ENCODE measurements around the gene SLF2.

DNA sequence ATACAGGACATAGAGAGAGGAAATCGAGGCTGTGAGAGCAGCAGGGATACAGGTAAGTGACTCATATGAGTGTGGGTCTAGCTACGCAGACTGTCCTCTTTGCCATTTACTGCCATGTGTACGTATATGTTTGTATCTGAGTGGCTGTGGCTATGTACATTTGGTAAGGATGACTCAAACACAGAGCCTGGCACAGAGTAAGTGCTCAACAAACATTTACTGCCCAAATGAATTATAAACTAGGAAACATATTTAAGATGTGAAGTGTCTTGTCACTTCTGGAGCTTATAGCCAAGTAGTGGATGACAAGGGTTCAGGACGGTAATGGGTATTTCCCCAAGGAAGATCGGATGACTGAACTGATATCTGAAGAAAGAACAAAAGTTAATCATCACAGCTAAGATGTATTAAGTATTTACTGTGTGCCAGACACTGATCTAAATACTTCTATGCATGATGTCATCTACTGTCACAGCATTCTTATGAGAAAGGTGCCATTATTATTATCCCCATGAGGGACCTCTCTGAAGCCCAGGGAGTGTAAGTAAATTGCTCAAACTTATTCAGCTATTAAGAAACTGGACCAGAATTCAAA is 68.5 kb downstream of the SLF2 start:
- TF ChIP-seq ARID4B (CRISPR knock-in tag; IDR thresholded peaks at IDR 0.05; ENCODE audit: borderline replicate concordance) (no peak), CTCF (IDR thresholded peaks at IDR 0.05) (no peak), ZNF138 (CRISPR knock-in tag; conservative IDR thresholded peaks at IDR 0.05) (no peak), NFYB (CRISPR knock-in tag; conservative IDR thresholded peaks at IDR 0.05; ENCODE audit: low read depth) (no peak), ATF6 (CRISPR knock-in tag; IDR thresholded peaks at IDR 0.05) (no peak), GRHL2 (CRISPR knock-in tag; IDR thresholded peaks at IDR 0.05; ENCODE audit: insufficient replicate concordance, severe bottlenecking) (no peak), ZBTB21 (CRISPR knock-in tag; IDR thresholded peaks at IDR 0.05; ENCODE audit: borderline replicate concordance) (no peak), ETV6 (CRISPR knock-in tag; IDR thresholded peaks at IDR 0.05) (no peak), ATF1 (CRISPR knock-in tag; IDR thresholded peaks at IDR 0.05) (no peak)
- TF ChIP-seq, protein P1, sequence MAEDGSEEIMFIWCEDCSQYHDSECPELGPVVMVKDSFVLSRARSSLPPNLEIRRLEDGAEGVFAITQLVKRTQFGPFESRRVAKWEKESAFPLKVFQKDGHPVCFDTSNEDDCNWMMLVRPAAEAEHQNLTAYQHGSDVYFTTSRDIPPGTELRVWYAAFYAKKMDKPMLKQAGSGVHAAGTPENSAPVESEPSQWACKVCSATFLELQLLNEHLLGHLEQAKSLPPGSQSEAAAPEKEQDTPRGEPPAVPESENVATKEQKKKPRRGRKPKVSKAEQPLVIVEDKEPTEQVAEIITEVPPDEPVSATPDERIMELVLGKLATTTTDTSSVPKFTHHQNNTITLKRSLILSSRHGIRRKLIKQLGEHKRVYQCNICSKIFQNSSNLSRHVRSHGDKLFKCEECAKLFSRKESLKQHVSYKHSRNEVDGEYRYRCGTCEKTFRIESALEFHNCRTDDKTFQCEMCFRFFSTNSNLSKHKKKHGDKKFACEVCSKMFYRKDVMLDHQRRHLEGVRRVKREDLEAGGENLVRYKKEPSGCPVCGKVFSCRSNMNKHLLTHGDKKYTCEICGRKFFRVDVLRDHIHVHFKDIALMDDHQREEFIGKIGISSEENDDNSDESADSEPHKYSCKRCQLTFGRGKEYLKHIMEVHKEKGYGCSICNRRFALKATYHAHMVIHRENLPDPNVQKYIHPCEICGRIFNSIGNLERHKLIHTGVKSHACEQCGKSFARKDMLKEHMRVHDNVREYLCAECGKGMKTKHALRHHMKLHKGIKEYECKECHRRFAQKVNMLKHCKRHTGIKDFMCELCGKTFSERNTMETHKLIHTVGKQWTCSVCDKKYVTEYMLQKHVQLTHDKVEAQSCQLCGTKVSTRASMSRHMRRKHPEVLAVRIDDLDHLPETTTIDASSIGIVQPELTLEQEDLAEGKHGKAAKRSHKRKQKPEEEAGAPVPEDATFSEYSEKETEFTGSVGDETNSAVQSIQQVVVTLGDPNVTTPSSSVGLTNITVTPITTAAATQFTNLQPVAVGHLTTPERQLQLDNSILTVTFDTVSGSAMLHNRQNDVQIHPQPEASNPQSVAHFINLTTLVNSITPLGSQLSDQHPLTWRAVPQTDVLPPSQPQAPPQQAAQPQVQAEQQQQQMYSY (CRISPR knock-in tag; IDR thresholded peaks at IDR 0.05), result no peak
- TF ChIP-seq, protein P2, sequence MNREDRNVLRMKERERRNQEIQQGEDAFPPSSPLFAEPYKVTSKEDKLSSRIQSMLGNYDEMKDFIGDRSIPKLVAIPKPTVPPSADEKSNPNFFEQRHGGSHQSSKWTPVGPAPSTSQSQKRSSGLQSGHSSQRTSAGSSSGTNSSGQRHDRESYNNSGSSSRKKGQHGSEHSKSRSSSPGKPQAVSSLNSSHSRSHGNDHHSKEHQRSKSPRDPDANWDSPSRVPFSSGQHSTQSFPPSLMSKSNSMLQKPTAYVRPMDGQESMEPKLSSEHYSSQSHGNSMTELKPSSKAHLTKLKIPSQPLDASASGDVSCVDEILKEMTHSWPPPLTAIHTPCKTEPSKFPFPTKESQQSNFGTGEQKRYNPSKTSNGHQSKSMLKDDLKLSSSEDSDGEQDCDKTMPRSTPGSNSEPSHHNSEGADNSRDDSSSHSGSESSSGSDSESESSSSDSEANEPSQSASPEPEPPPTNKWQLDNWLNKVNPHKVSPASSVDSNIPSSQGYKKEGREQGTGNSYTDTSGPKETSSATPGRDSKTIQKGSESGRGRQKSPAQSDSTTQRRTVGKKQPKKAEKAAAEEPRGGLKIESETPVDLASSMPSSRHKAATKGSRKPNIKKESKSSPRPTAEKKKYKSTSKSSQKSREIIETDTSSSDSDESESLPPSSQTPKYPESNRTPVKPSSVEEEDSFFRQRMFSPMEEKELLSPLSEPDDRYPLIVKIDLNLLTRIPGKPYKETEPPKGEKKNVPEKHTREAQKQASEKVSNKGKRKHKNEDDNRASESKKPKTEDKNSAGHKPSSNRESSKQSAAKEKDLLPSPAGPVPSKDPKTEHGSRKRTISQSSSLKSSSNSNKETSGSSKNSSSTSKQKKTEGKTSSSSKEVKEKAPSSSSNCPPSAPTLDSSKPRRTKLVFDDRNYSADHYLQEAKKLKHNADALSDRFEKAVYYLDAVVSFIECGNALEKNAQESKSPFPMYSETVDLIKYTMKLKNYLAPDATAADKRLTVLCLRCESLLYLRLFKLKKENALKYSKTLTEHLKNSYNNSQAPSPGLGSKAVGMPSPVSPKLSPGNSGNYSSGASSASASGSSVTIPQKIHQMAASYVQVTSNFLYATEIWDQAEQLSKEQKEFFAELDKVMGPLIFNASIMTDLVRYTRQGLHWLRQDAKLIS (CRISPR knock-in tag; IDR thresholded peaks at IDR 0.05; ENCODE audit: borderline replicate concordance), result no peak
- TF ChIP-seq, protein P3, sequence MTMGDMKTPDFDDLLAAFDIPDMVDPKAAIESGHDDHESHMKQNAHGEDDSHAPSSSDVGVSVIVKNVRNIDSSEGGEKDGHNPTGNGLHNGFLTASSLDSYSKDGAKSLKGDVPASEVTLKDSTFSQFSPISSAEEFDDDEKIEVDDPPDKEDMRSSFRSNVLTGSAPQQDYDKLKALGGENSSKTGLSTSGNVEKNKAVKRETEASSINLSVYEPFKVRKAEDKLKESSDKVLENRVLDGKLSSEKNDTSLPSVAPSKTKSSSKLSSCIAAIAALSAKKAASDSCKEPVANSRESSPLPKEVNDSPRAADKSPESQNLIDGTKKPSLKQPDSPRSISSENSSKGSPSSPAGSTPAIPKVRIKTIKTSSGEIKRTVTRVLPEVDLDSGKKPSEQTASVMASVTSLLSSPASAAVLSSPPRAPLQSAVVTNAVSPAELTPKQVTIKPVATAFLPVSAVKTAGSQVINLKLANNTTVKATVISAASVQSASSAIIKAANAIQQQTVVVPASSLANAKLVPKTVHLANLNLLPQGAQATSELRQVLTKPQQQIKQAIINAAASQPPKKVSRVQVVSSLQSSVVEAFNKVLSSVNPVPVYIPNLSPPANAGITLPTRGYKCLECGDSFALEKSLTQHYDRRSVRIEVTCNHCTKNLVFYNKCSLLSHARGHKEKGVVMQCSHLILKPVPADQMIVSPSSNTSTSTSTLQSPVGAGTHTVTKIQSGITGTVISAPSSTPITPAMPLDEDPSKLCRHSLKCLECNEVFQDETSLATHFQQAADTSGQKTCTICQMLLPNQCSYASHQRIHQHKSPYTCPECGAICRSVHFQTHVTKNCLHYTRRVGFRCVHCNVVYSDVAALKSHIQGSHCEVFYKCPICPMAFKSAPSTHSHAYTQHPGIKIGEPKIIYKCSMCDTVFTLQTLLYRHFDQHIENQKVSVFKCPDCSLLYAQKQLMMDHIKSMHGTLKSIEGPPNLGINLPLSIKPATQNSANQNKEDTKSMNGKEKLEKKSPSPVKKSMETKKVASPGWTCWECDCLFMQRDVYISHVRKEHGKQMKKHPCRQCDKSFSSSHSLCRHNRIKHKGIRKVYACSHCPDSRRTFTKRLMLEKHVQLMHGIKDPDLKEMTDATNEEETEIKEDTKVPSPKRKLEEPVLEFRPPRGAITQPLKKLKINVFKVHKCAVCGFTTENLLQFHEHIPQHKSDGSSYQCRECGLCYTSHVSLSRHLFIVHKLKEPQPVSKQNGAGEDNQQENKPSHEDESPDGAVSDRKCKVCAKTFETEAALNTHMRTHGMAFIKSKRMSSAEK (CRISPR knock-in tag; IDR thresholded peaks at IDR 0.05; ENCODE audit: borderline replicate concordance), result no peak
- TF ChIP-seq, protein P4, sequence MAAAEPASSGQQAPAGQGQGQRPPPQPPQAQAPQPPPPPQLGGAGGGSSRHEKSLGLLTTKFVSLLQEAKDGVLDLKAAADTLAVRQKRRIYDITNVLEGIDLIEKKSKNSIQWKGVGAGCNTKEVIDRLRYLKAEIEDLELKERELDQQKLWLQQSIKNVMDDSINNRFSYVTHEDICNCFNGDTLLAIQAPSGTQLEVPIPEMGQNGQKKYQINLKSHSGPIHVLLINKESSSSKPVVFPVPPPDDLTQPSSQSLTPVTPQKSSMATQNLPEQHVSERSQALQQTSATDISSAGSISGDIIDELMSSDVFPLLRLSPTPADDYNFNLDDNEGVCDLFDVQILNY (CRISPR knock-in tag; IDR thresholded peaks at IDR 0.05), result no peak

All from WTC11 (cell line).